Activated naive CD4-positive, alpha-beta T cell treated with anti-CD3 and anti-CD28 coated beads, Interleukin-2, amount 10 ng/mL, durations not matched to agents 7 days and 5 days (primary cell): ENCODE measurements around the gene BMP2.

Experiments
- CTCF ChIA-PET: fragments of 350-600 bp; sonication (Branson Sonifier 250); formaldehyde crosslinking; loops from one replicate; lab custom pipeline; 2021; ENCODE audit warnings: antibody characterized with exemption; lab: Charles Lee
- DNase-seq: peaks from one replicate; pipeline ENCODE4 v3.0.0-alpha.2; 2020
- H3K27ac Mint-ChIP-seq: one replicate; pipeline ENCODE4 v1.8.0; 2021; ENCODE audit warnings: mild to moderate bottlenecking, moderate library complexity, mixed read lengths
- H3K27me3 Mint-ChIP-seq: one replicate; pipeline ENCODE4 v1.8.0; 2021; ENCODE audit warnings: mild to moderate bottlenecking, mixed read lengths
- H3K36me3 Mint-ChIP-seq: one replicate; pipeline ENCODE4 v1.8.0; 2021; ENCODE audit warnings: mixed read lengths
- H3K4me1 Mint-ChIP-seq: one replicate; pipeline ENCODE4 v1.8.0; 2021; ENCODE audit warnings: mixed read lengths
- H3K4me3 Mint-ChIP-seq: one replicate; pipeline ENCODE4 v1.8.0; 2021; ENCODE audit warnings: mild to moderate bottlenecking, moderate library complexity, mixed read lengths
- H3K9me3 Mint-ChIP-seq: one replicate; pipeline ENCODE4 v1.8.0; 2021; ENCODE audit warnings: mixed read lengths

BMP2 gene

DNA sequence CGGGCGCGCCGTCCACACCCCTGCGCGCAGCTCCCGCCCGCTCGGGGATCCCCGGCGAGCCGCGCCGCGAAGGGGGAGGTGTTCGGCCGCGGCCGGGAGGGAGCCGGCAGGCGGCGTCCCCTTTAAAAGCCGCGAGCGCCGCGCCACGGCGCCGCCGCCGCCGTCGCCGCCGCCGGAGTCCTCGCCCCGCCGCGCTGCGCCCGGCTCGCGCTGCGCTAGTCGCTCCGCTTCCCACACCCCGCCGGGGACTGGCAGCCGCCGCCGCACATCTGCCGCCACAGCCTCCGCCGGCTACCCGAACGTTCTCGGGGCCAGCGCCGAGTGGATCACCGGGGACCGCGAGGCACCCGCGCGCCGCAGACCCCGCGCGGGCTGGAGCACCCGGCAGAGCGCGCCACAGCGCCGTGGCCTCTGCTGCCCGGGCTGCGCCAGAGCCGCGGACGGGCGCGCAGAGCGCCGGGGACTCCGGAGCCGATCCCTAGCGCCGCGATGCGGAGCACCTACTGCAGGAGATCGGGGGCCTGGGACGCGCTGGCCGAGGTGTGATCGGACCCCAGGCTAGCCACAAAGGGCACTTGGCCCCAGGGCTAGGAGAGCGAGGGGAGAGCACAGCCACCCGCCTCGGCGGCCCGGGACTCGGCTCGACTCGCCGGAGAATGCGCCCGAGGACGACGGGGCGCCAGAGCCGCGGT lies at the start of gene BMP2:
BMP2 (plus strand) TSS at position 151 of the 692 bp plus-strand sequence. CDS start 2,441 bp downstream, outside the sequence.
- no peaks in the 10 kb centered on the region for H3K36me3 Mint-ChIP-seq
- no peak for DNase-seq
- peak within 1 kb of the TSS; percentile 46 for H3K4me3 Mint-ChIP-seq
- no peak within 1 kb of the TSS for H3K27ac Mint-ChIP-seq
- H3K9me3 Mint-ChIP-seq: no peaks in the 10 kb centered on the region
- H3K4me1 Mint-ChIP-seq: no peaks in the 10 kb centered on the region
- CTCF ChIA-PET: no interaction called here
- H3K27me3 Mint-ChIP-seq: peaks cover 50% of the 10 kb centered on the region

DNA sequence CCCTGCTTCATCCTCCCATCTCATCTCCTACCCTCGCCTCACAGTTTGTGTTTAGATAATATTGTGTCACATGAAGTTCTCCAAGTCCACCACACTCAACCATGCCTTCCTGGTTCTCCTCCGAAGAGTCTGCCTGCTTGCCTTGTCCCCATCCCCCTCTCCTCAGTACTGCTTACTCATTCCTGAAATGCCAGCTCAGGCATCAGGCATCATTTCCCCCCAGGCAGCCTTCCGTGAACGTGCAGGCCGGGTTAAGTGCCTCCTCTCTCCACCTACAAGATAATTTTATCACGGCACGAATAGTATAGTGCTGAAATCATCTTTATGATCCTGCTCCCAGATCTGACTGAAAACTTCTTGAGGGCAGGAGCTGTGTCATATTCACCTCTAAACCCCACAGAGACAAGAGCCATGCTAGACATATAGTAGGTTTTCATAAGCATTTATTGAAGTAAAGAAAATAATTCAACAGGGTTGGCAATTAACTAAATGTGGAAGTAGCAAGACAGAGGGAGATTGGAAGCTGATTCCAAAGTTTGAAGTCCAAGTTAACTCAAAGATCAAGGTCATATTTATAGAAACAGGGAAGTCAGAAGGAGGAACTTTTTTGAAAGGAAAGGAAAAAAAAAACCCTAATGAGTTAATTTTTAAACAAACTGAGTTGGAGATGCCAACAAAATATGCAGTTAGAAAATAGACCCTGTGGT lies 48.7 kb upstream of the BMP2 start:
- DNase-seq: no peak

DNA sequence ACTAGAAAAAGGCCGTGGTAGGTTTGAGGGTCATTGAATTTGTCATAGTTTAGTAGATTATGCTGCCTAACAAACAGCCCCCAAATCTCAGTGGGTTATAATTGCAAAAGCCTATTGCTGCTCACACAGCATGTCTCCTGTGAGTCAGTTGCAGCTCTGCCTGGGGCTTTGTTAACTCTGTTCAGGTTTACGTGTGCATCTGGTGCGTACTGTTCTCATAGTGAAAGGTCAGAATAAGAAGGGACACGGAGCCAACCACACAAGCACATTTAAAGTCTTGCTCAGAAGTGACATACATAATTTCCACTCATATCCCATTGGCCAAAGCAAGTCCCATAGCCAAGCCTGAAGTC lies 48.1 kb upstream of the BMP2 start:
- Mint-ChIP-seq H3K27ac (no peak overlapping the region), H3K27me3 (no peaks in the 10 kb centered on the region), H3K9me3 (peaks cover 4% of the 10 kb centered on the region), H3K4me3 (no peak overlapping the region), H3K4me1 (no peaks in the 10 kb centered on the region), H3K36me3 (no peaks in the 10 kb centered on the region)
- no peak for DNase-seq
- CTCF ChIA-PET: no interaction called here

More for the DNA sequence above, 48.7 kb upstream of the BMP2 start:
- H3K36me3 Mint-ChIP-seq: no peaks in the 10 kb centered on the region
- H3K27me3 Mint-ChIP-seq: no peaks in the 10 kb centered on the region
- no peak overlapping the region for H3K27ac Mint-ChIP-seq
- peaks cover 2% of the 10 kb centered on the region for H3K9me3 Mint-ChIP-seq
- CTCF ChIA-PET: no interaction called here
- no peaks in the 10 kb centered on the region for H3K4me1 Mint-ChIP-seq
- no peak overlapping the region for H3K4me3 Mint-ChIP-seq

DNA sequence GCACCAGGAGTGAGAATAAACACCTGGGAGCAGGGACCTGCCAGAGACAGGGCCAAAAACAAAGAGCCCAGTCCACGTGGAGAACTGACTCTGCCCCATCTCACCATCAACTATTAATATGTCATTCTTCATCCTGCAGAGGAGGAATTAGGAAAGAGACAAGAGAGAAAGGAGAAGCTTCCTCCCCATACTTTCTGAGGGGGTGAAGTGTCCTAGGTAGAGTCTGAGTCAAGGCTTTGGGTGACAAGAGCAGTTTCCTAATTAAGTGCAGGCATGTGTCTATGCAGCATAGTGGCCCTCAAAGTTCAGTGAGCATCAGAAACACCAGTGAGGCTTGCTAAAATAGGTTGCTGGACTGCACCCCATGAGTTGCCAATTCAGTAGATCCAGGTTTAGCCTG lies 40.7 kb upstream of the BMP2 start:
- Mint-ChIP-seq H3K4me1 (no peaks in the 10 kb centered on the region), H3K9me3 (peaks cover 8% of the 10 kb centered on the region), H3K36me3 (no peaks in the 10 kb centered on the region), H3K27ac (no peak overlapping the region), H3K27me3 (no peaks in the 10 kb centered on the region), H3K4me3 (no peak overlapping the region)
- CTCF ChIA-PET: no interaction called here
- DNase-seq: no peak

DNA sequence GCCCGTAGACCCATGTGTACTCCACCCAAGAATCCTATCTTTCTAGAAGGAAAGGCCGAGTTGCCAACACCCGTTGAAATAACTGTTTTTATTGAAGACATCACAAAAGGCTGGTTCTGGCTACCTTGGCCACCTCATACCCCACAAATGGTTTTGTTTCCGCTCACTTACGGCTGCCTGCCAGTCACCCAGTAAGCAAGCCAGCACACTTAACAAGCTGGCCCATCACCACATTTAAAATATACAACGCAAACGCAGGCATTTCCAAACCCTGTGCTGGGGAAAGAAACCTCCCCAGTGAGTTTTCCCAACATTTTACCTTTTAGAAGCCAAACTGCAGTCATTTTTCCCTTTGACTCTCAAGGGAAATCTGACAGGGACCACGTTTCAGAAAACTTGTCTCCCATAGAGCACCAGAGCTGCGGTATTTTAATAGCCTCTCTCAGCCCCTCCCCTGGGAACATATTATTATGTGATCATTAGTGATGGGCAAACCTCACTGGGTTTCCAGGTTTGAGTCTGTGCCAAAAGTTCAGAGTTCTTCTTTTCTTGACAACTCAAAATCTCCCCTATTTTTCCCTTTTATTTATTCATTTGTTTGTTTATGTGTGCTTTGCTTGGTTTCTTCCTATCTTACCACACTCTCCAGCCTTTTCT lies 36.7 kb upstream of the BMP2 start:
- Mint-ChIP-seq H3K27me3 (no peaks in the 10 kb centered on the region), H3K4me1 (no peaks in the 10 kb centered on the region), H3K36me3 (no peaks in the 10 kb centered on the region), H3K27ac (no peak overlapping the region), H3K9me3 (peaks cover 4% of the 10 kb centered on the region), H3K4me3 (no peak overlapping the region)
- DNase-seq: no peak
- CTCF ChIA-PET: no interaction called here

DNA sequence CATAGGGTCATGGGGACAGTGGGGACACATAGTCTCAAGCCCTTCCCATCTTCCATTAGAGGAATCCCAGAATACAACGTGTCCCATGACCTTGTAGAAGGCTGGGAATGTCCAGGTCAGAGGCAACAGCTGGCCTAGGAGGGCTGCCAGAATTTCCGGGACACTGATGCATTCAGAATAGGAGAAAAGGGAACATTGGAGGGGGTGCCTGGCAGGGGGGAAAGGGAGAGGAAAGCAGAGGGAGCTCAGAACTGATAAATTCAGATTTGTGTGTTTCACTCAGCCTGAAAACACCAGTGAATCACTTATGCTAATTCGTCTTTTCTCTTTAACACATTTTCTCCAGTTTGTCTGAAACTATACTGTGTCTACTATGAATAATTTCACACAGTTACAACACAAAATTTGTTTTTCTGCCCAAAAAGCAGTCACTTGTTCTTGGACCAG lies 35.5 kb upstream of the BMP2 start:
- H3K27ac Mint-ChIP-seq: no peak overlapping the region
- CTCF ChIA-PET: no interaction called here
- peaks cover 4% of the 10 kb centered on the region for H3K9me3 Mint-ChIP-seq
- no peaks in the 10 kb centered on the region for H3K36me3 Mint-ChIP-seq
- H3K4me3 Mint-ChIP-seq: no peak overlapping the region
- no peak for DNase-seq
- no peaks in the 10 kb centered on the region for H3K4me1 Mint-ChIP-seq
- no peaks in the 10 kb centered on the region for H3K27me3 Mint-ChIP-seq

- no peaks in the 10 kb centered on the region for H3K27me3 Mint-ChIP-seq
- no peak overlapping the region for H3K4me3 Mint-ChIP-seq
- H3K27ac Mint-ChIP-seq: no peak overlapping the region
- H3K36me3 Mint-ChIP-seq: no peaks in the 10 kb centered on the region
- H3K9me3 Mint-ChIP-seq: peaks cover 1% of the 10 kb centered on the region
- H3K4me1 Mint-ChIP-seq: no peaks in the 10 kb centered on the region
- DNase-seq: no peak
- CTCF ChIA-PET: no interaction called here
Observed at GRCh38 chr20:6732851-6733250, 34.6 kb upstream of the BMP2 start.

DNA sequence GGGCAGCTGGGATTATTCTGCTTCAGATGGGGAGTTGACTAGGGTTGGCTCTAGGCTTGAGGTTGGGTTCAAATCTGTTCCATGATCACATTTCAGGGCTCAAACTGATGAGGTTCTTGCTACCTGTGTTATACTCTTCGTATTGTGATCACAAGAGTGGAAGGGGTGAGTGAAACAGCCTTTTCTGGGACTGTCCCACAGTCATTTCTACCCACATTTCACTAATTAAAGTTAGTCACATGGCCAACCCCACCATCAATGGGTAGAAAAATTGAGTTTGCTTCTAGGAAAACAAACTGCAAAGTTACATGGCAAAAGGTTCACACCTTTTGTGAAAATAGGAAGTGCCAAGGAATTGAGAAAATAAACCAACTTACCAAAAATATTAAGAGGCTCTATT lies 33.5 kb upstream of the BMP2 start:
- Mint-ChIP-seq H3K27me3 (no peaks in the 10 kb centered on the region), H3K4me3 (no peak overlapping the region), H3K4me1 (no peaks in the 10 kb centered on the region), H3K36me3 (no peaks in the 10 kb centered on the region), H3K9me3 (peaks cover 1% of the 10 kb centered on the region), H3K27ac (no peak overlapping the region)
- no peak for DNase-seq
- CTCF ChIA-PET: no interaction called here

GRCh38 chr20:6735942-6736845 lies 31.3 kb upstream of the BMP2 start:
- no peaks in the 10 kb centered on the region for H3K4me1 Mint-ChIP-seq
- CTCF ChIA-PET: no interaction called here
- peaks cover 1% of the 10 kb centered on the region for H3K9me3 Mint-ChIP-seq
- H3K27me3 Mint-ChIP-seq: no peaks in the 10 kb centered on the region
- H3K4me3 Mint-ChIP-seq: no peak overlapping the region
- H3K27ac Mint-ChIP-seq: no peak overlapping the region
- no peak for DNase-seq
- no peaks in the 10 kb centered on the region for H3K36me3 Mint-ChIP-seq

GRCh38 chr20:6739406-6739805 lies 28.1 kb upstream of the BMP2 start:
- Mint-ChIP-seq H3K27ac (no peak overlapping the region), H3K9me3 (peaks cover 2% of the 10 kb centered on the region), H3K27me3 (no peaks in the 10 kb centered on the region), H3K36me3 (no peaks in the 10 kb centered on the region), H3K4me3 (no peak overlapping the region), H3K4me1 (no peaks in the 10 kb centered on the region)
- CTCF ChIA-PET: no interaction called here
- DNase-seq: no peak

DNA sequence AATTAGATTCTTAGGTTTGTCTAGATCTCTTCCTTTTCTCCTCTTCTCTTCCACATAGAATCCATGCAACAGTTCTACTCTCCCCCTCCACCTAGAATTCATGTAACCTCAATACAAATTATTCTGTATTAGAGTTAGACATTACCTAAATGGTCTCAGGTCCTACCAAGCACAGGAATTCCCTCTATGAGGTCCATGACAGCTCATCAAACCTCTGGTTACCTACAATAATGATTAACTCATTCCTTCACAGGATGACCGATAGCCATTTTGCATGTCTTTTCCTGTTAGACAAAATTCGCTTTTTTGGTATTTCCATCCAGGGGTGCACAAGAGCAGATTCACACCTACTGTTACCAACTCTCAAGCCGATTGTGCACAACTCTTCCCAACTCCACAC lies 27.4 kb upstream of the BMP2 start:
- CTCF ChIA-PET: no interaction called here
- Mint-ChIP-seq H3K27me3 (no peaks in the 10 kb centered on the region), H3K27ac (no peak overlapping the region), H3K36me3 (no peaks in the 10 kb centered on the region), H3K9me3 (peaks cover 2% of the 10 kb centered on the region), H3K4me1 (no peaks in the 10 kb centered on the region), H3K4me3 (no peak overlapping the region)
- DNase-seq: no peak

- no peak for DNase-seq
- H3K4me1 Mint-ChIP-seq: no peaks in the 10 kb centered on the region
- peaks cover 2% of the 10 kb centered on the region for H3K9me3 Mint-ChIP-seq
- no peaks in the 10 kb centered on the region for H3K36me3 Mint-ChIP-seq
- CTCF ChIA-PET: no interaction called here
- H3K4me3 Mint-ChIP-seq: no peak overlapping the region
- no peak overlapping the region for H3K27ac Mint-ChIP-seq
- H3K27me3 Mint-ChIP-seq: no peaks in the 10 kb centered on the region
Observed at GRCh38 chr20:6744180-6744579, 23.3 kb upstream of the BMP2 start.

- H3K9me3 Mint-ChIP-seq: peaks cover 2% of the 10 kb centered on the region
- H3K4me3 Mint-ChIP-seq: no peak overlapping the region
- no peaks in the 10 kb centered on the region for H3K4me1 Mint-ChIP-seq
- H3K36me3 Mint-ChIP-seq: no peaks in the 10 kb centered on the region
- DNase-seq: no peak
- CTCF ChIA-PET: no interaction called here
- H3K27me3 Mint-ChIP-seq: no peaks in the 10 kb centered on the region
- no peak overlapping the region for H3K27ac Mint-ChIP-seq
Observed at GRCh38 chr20:6744805-6745204, 22.7 kb upstream of the BMP2 start.

- H3K36me3 Mint-ChIP-seq: no peaks in the 10 kb centered on the region
- H3K27me3 Mint-ChIP-seq: no peaks in the 10 kb centered on the region
- CTCF ChIA-PET: no interaction called here
- H3K9me3 Mint-ChIP-seq: peaks cover 2% of the 10 kb centered on the region
- no peaks in the 10 kb centered on the region for H3K4me1 Mint-ChIP-seq
- H3K27ac Mint-ChIP-seq: no peak overlapping the region
- no peak overlapping the region for H3K4me3 Mint-ChIP-seq
- DNase-seq: no peak
Observed at GRCh38 chr20:6746901-6747609, 20.4 kb upstream of the BMP2 start.
